Stimulated activated memory B cell treated with anti-CD40 and anti-IgM and Interleukin-4, amounts not matched to agents 10 μg/mL and 1 μg/mL and 100 μg/mL, for 72 hours (primary cell): ENCODE measurements around the gene SMG5.
A peak's percentile ranks its signal among the peaks of the same experiment; 100 is the strongest.
"Not testable (repeated sequence)": the region's sequence is repeated elsewhere in the genome, so short reads cannot be mapped to it uniquely, and the experiment has no call there.

Experiments used
- ATAC-seq: fragments of 150-1000 bp; cut with Tn5 transposase; 2 replicates; pipeline ENCODE4 v1.10.0; 2021
- H3K27ac Mint-ChIP-seq: one replicate; pipeline ENCODE4 v1.8.0; 2022; ENCODE audit warnings: mild to moderate bottlenecking, mixed read lengths
- H3K27me3 Mint-ChIP-seq: one replicate; pipeline ENCODE4 v1.8.0; 2022; ENCODE audit warnings: mixed read lengths
- H3K36me3 Mint-ChIP-seq: one replicate; pipeline ENCODE4 v1.8.0; 2022; ENCODE audit warnings: mixed read lengths
- H3K4me1 Mint-ChIP-seq: one replicate; pipeline ENCODE4 v1.8.0; 2022; ENCODE audit warnings: mixed read lengths
- H3K4me3 Mint-ChIP-seq: one replicate; pipeline ENCODE4 v1.8.0; 2022; ENCODE audit warnings: mild to moderate bottlenecking, moderate library complexity, mixed read lengths
- H3K9me3 Mint-ChIP-seq: one replicate; pipeline ENCODE4 v1.8.0; 2022; ENCODE audit warnings: mixed read lengths

SMG5 gene, protein sequence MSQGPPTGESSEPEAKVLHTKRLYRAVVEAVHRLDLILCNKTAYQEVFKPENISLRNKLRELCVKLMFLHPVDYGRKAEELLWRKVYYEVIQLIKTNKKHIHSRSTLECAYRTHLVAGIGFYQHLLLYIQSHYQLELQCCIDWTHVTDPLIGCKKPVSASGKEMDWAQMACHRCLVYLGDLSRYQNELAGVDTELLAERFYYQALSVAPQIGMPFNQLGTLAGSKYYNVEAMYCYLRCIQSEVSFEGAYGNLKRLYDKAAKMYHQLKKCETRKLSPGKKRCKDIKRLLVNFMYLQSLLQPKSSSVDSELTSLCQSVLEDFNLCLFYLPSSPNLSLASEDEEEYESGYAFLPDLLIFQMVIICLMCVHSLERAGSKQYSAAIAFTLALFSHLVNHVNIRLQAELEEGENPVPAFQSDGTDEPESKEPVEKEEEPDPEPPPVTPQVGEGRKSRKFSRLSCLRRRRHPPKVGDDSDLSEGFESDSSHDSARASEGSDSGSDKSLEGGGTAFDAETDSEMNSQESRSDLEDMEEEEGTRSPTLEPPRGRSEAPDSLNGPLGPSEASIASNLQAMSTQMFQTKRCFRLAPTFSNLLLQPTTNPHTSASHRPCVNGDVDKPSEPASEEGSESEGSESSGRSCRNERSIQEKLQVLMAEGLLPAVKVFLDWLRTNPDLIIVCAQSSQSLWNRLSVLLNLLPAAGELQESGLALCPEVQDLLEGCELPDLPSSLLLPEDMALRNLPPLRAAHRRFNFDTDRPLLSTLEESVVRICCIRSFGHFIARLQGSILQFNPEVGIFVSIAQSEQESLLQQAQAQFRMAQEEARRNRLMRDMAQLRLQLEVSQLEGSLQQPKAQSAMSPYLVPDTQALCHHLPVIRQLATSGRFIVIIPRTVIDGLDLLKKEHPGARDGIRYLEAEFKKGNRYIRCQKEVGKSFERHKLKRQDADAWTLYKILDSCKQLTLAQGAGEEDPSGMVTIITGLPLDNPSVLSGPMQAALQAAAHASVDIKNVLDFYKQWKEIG

GRCh38 chr1:156282479-156283222 lies at the start of gene SMG5:
SMG5 (minus strand) TSS chr1:156282825; CDS start chr1:156282680, 145 bp downstream.
- peak within 1 kb of the TSS; percentile 97 for H3K27ac Mint-ChIP-seq
- H3K4me3 Mint-ChIP-seq = peak within 1 kb of the TSS; percentile 97
- no peaks in the 10 kb centered on the region for H3K9me3 Mint-ChIP-seq
- H3K36me3 Mint-ChIP-seq = peaks cover 25% of the 10 kb centered on the region
- H3K4me1 Mint-ChIP-seq = peaks cover 47% of the 10 kb centered on the region
- no peaks in the 10 kb centered on the region for H3K27me3 Mint-ChIP-seq
- ATAC-seq = peak; percentile 96

- H3K9me3 Mint-ChIP-seq, H3K27ac Mint-ChIP-seq, H3K4me1 Mint-ChIP-seq, H3K27me3 Mint-ChIP-seq, ATAC-seq, H3K4me3 Mint-ChIP-seq: not testable (repeated sequence)
- peaks cover 36% of the 10 kb centered on the region for H3K36me3 Mint-ChIP-seq
These were observed 40.6 kb upstream of the SMG5 start for GRCh38 chr1:156323179-156323578.

- H3K4me1 Mint-ChIP-seq = no peaks in the 10 kb centered on the region
- no peak overlapping the region for H3K4me3 Mint-ChIP-seq
- no peak overlapping the region for H3K27ac Mint-ChIP-seq
- ATAC-seq = no peak
- H3K27me3 Mint-ChIP-seq = no peaks in the 10 kb centered on the region
- H3K36me3 Mint-ChIP-seq = peaks cover 47% of the 10 kb centered on the region
- no peaks in the 10 kb centered on the region for H3K9me3 Mint-ChIP-seq
These were observed 37.9 kb upstream of the SMG5 start for GRCh38 chr1:156320560-156320959.

DNA sequence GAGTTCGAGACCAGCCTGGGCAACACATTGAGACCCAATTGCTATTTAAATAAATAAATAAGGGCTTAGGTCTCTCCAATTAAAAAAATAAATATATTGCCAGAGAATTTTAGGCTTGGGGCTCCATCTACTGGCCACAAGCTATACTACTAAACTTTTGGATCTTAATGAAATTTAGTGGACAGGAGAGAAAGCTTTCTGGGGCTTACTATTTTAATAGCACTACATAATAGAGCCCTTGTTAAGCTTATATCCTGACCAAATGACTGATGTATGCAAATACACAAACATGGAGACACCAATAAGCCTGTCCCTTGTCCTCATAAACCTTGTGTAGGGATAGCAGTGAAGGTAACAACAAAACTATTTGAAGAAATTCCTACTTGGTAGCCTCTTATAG lies 37.0 kb upstream of the SMG5 start:
- Mint-ChIP-seq H3K27ac (no peak overlapping the region), H3K9me3 (no peaks in the 10 kb centered on the region), H3K27me3 (no peaks in the 10 kb centered on the region), H3K36me3 (peaks cover 47% of the 10 kb centered on the region), H3K4me1 (no peaks in the 10 kb centered on the region), H3K4me3 (no peak overlapping the region)
- ATAC-seq = no peak

- ATAC-seq = no peak
- H3K27me3 Mint-ChIP-seq = no peaks in the 10 kb centered on the region
- H3K9me3 Mint-ChIP-seq = no peaks in the 10 kb centered on the region
- H3K4me3 Mint-ChIP-seq = no peak overlapping the region
- H3K4me1 Mint-ChIP-seq = no peaks in the 10 kb centered on the region
- peaks cover 67% of the 10 kb centered on the region for H3K36me3 Mint-ChIP-seq
- H3K27ac Mint-ChIP-seq = no peak overlapping the region
These were observed 34.3 kb upstream of the SMG5 start for GRCh38 chr1:156316909-156317308.

DNA sequence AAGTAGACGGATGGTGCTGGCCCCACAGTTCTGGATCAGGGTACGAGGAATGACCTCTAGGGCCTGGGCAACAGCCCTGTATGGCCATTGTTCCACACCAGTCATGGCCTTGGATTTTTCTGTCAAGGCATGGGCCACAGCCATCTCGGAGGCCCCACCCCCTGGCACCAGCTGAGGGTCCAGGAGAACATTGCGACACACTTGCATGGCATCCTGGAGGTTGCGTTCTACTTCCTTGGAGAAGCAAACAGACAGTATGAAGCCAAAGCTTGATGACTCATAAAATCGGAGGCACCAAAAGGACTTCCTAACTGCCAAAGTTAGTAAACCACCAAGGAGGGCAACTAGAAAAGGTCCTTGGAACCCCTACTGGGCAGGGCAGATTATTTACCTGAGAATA lies 28.3 kb upstream of the SMG5 start:
- no peak for ATAC-seq
- no peak overlapping the region for H3K4me3 Mint-ChIP-seq
- peaks cover 66% of the 10 kb centered on the region for H3K36me3 Mint-ChIP-seq
- no peaks in the 10 kb centered on the region for H3K9me3 Mint-ChIP-seq
- no peak overlapping the region for H3K27ac Mint-ChIP-seq
- no peaks in the 10 kb centered on the region for H3K27me3 Mint-ChIP-seq
- no peaks in the 10 kb centered on the region for H3K4me1 Mint-ChIP-seq

GRCh38 chr1:156308078-156308477 lies 25.5 kb upstream of the SMG5 start:
- no peak overlapping the region for H3K4me3 Mint-ChIP-seq
- H3K9me3 Mint-ChIP-seq = no peaks in the 10 kb centered on the region
- H3K36me3 Mint-ChIP-seq = peaks cover 50% of the 10 kb centered on the region
- H3K27me3 Mint-ChIP-seq = no peaks in the 10 kb centered on the region
- no peak overlapping the region for H3K27ac Mint-ChIP-seq
- no peaks in the 10 kb centered on the region for H3K4me1 Mint-ChIP-seq
- no peak for ATAC-seq

- no peak for ATAC-seq
- no peak overlapping the region for H3K27ac Mint-ChIP-seq
- no peaks in the 10 kb centered on the region for H3K4me1 Mint-ChIP-seq
These were observed 22.6 kb upstream of the SMG5 start for GRCh38 chr1:156305215-156305614.

DNA sequence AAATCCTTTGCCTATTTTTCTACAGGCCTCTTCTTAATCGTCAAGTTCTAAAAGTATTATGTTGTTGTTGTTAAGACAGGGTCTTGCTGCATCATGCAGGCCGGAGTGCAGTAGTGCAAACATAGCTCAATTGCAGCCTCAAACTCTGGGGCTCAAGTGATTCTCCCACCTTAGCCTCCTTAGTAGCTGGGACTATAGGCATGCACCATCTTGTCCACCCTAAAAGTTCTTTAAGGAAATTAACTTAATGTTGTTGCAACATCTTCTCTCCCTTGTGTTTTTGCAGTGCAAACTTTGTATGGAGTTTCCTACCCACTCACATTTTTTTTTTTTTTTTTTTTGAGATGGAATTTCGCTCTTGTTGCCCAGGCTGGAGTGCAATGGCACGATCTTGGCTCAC lies 20.6 kb upstream of the SMG5 start:
- H3K27me3 Mint-ChIP-seq = no peaks in the 10 kb centered on the region
- no peaks in the 10 kb centered on the region for H3K9me3 Mint-ChIP-seq
- H3K27ac Mint-ChIP-seq = no peak overlapping the region
- H3K4me3 Mint-ChIP-seq = no peak overlapping the region
- H3K36me3 Mint-ChIP-seq = peaks cover 18% of the 10 kb centered on the region
- no peaks in the 10 kb centered on the region for H3K4me1 Mint-ChIP-seq
- ATAC-seq = no peak

More at GRCh38 chr1:156305215-156305614, 22.6 kb upstream of the SMG5 start:
- Mint-ChIP-seq H3K9me3 (no peaks in the 10 kb centered on the region), H3K36me3 (peaks cover 31% of the 10 kb centered on the region), H3K27me3 (no peaks in the 10 kb centered on the region), H3K4me3 (no peak overlapping the region)

DNA sequence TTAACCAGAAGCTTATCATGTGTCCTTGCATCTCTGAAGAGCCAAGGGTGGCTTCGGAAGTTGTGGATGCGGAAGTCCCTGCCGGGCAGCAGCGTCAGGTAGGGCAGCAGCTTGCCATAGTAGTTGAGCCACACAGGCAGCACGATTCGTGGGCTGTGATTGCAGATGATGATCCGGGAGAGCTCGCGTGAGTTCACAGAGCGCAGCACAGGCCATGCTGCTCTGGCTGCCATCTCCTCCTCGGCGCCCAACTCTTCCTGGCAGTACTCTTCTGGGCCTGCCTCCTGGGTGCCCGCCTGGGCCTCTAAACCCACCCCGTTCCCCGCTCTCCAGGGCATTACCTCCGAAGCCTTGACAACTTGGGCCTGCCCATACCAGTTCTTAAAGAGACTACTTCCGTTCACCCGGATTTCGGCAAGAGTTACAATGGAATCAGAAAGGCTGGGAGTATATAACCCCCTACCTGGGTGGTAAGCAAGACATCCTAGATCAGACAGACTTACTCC lies 16.3 kb upstream of the SMG5 start, which contains the start of gene VHLL:
VHLL (minus strand) TSS at position 456 of the 506 bp plus-strand sequence; CDS start at position 338, 118 bp downstream.
- no peaks in the 10 kb centered on the region for H3K27me3 Mint-ChIP-seq
- H3K27ac Mint-ChIP-seq = no peak within 1 kb of the TSS
- no peak within 1 kb of the TSS for H3K4me3 Mint-ChIP-seq
- H3K9me3 Mint-ChIP-seq = no peaks in the 10 kb centered on the region
- no peaks in the 10 kb centered on the region for H3K36me3 Mint-ChIP-seq
- H3K4me1 Mint-ChIP-seq = peaks cover 16% of the 10 kb centered on the region
- ATAC-seq = no peak

GRCh38 chr1:156295391-156295947 lies 12.8 kb upstream of the SMG5 start, which contains the start of gene GLMP:
GLMP (minus strand) TSS chr1:156295679; CDS start chr1:156295645, 34 bp downstream.
- peak; percentile 79 for ATAC-seq
- peak within 1 kb of the TSS; percentile 87 for H3K4me3 Mint-ChIP-seq
- H3K27ac Mint-ChIP-seq = peak within 1 kb of the TSS; percentile 89
- peaks cover 36% of the 10 kb centered on the region for H3K4me1 Mint-ChIP-seq
- peaks cover 20% of the 10 kb centered on the region for H3K36me3 Mint-ChIP-seq
- no peaks in the 10 kb centered on the region for H3K9me3 Mint-ChIP-seq
- H3K27me3 Mint-ChIP-seq = no peaks in the 10 kb centered on the region

- no peak for ATAC-seq
- Mint-ChIP-seq H3K27me3 (no peaks in the 10 kb centered on the region), H3K36me3 (peaks cover 21% of the 10 kb centered on the region), H3K27ac (no peak overlapping the region), H3K4me3 (peak overlapping the region; percentile 36), H3K4me1 (peaks cover 36% of the 10 kb centered on the region), H3K9me3 (no peaks in the 10 kb centered on the region)
These were observed 11.3 kb upstream of the SMG5 start for GRCh38 chr1:156293895-156294294.

DNA sequence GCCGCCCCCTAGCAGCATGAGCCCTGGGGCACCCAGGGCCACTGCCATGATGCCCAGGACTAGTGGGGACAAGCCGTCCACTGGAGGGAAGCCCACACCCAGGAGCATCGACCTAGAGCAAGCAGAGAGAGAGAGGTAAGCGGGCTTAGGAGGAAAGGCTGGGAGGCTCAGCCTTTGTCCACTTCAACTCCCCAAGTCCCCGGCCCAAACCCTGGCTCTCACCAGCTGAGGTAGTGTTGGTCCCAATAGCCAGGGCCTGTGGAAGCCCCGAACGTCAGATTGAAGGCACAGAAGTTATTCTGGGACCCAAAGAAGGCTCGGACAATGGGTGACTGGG lies 10.4 kb upstream of the SMG5 start:
- ATAC-seq = no peak
- peaks cover 27% of the 10 kb centered on the region for H3K36me3 Mint-ChIP-seq
- H3K27me3 Mint-ChIP-seq = no peaks in the 10 kb centered on the region
- H3K27ac Mint-ChIP-seq = peak overlapping the region; percentile 36
- peaks cover 36% of the 10 kb centered on the region for H3K4me1 Mint-ChIP-seq
- H3K4me3 Mint-ChIP-seq = no peak overlapping the region
- H3K9me3 Mint-ChIP-seq = no peaks in the 10 kb centered on the region

- ATAC-seq = peak; percentile 81
These were observed 8.8 kb upstream of the SMG5 start for GRCh38 chr1:156291226-156292061.

More at GRCh38 chr1:156291226-156292061, 8.8 kb upstream of the SMG5 start:
- Mint-ChIP-seq H3K4me1 (peaks cover 36% of the 10 kb centered on the region), H3K27me3 (no peaks in the 10 kb centered on the region), H3K36me3 (peaks cover 27% of the 10 kb centered on the region), H3K27ac (peak overlapping the region; percentile 72), H3K4me3 (peak overlapping the region; percentile 76), H3K9me3 (no peaks in the 10 kb centered on the region)
